Stimulated activated CD4-positive, alpha-beta T cell treated with anti-CD3 and anti-CD28 coated beads, Interleukin-15, amount 100 ng/mL, for 48 hours (primary cell): ENCODE measurements around the gene SLC44A3.
"Not testable (repeated sequence)": the region's sequence is repeated elsewhere in the genome, so short reads cannot be mapped to it uniquely, and the experiment has no call there.

ENCODE experiments used
- DNase-seq, 2 donors: peaks; one replicate each; pipeline ENCODE4 v3.0.0-alpha.2; 2020; ENCODE audit warnings: low read depth in 2 of 2

SLC44A3 gene

DNA sequence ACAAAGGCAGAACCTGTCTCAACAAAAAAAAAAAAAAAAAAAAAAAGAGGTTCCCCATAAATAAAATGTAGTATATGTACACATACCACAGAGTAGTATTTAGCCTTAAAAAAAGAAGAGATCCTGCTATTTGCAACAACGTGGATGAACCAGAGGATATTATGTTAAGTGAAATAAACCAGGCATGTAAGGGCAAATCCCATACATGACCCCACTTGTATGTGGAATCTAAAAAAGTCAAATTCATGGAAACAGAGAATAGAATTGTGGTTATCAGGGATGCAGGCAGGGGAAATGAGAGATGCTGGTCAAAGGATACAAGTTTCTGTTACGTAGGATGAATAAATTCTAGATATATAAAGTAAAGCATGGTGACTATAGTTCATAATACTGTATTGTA lies 16.7 kb downstream of the SLC44A3 start:
- no peak for DNase-seq

- not testable (repeated sequence) for DNase-seq
These were observed 20.2 kb downstream of the SLC44A3 start for GRCh38 chr1:94840381-94840780.

GRCh38 chr1:94840808-94841207 lies 20.7 kb downstream of the SLC44A3 start:
- no peak for DNase-seq

DNA sequence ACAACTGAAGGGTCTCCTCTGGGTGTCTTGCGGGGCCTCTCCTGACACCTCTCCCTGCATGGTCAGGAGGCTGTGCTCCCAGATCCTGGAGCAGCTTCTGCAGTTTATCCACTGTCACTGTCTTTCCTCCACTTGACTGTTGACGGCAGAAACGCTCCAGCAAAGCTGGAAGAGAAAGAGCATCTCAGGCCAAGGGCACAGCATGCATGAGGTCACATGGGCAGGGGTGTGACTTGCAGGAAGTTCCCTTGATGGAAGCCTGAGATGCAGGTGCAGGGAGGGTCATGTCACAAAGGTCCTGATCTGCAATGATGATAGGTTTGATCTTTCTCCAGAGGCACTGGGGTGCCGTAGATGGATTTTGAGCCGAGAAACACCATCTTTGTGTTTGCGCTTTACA lies 23.3 kb downstream of the SLC44A3 start:
- DNase-seq = no peak

DNA sequence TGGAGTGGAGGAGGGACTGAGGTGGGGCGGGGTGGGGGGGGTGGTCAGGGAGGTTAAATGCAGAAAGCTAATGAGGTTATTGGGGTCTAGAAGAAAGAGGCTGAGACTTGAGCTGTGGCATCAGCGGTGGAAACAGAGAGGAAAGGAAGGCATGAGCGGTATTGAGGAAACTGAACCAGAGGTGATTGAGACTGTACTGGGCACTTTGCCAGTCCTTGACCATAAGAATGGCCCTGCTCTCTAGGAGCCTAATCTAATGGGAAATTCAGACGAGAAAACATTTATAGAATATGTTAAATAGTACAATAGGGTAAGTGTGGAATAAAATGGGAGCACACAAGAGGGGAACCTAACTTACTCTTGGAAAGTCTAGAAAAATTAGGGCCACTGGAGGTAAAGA lies 23.7 kb downstream of the SLC44A3 start:
- no peak for DNase-seq

DNA sequence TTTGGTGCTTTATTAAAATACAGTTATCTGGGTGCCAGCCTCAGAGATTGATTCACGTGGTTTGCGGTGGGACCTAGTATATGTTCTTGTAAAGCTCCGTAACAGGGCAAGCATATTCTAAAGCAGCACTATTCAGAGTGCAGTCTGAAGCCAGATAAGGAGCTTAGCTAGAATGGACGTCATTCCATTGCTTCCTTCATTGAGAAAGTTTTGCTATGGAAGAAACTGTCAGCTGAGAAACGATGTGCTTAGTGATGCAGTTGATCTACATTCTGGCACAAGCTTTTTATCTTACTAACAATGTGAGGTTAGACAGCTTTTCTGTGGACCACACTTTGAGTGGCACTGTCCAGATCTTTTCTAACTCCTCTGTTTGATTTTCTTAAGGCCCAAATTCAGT lies 26.2 kb downstream of the SLC44A3 start:
- no peak for DNase-seq

- DNase-seq = no peak
These were observed 31.4 kb downstream of the SLC44A3 start for GRCh38 chr1:94851571-94851970.

GRCh38 chr1:94852788-94853187 lies 32.6 kb downstream of the SLC44A3 start:
- no peak for DNase-seq

- DNase-seq = peak; percentile 64 to 72
These were observed 34.5 kb downstream of the SLC44A3 start for GRCh38 chr1:94854458-94855306.

DNA sequence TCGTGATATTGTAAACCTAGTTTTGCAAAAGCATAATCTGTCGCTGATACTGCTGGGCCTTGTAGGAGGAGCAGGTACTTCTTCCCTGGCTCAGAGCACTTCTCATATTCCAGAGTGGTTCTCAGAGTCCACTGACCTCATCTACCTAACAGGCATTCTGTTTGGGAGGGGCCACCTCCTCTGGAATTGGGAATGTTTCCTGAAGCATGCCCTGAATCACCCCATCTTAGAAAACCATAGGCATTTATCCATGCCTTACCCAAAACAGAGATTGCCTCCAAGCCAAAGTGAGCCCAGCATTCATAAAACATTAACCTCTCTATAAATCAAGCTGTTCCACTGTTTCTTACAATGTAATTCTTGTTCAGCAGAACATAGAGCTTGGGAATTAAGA lies 35.1 kb downstream of the SLC44A3 start:
- no peak for DNase-seq

GRCh38 chr1:94856004-94856403 lies 35.8 kb downstream of the SLC44A3 start:
- no peak for DNase-seq

GRCh38 chr1:94856868-94857267 lies 36.7 kb downstream of the SLC44A3 start:
- DNase-seq = no peak

DNA sequence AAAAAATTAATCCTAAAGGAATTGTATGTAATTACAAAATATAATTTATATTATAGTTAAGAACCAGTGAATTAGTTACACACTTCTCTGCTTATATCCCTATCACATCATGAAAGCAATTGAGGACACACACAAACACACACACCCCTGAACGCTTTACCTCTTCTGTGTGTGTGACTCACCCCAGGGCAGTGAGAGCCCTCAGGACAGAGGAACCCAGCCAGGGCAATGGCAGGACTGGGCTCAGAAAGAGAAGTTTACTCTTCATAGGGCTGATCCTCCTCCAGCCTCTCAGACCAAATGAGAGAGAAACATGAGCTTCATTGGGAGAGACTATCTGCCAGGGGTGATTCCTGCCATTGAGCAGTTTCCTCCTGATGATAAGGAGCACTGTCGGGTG lies 38.1 kb downstream of the SLC44A3 start:
- no peak for DNase-seq

DNA sequence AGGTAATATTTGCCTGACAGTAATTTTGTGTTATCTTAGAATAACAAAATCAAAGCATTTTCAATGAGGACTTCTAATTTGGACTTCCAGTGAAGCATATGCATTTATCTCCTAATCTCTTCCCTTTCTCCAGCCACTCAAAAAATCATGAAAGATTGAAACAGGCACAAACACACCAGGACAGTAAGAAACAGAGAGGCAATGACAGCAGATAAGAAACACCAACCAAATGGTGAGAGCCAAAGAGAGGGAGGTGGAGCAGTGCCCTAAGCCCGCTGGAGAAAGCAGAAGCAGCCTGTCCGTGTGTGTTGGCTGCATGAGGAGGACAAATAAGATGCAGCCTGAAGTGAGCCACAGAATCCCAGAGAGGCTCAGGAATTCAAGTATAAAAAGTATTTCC lies 39.0 kb downstream of the SLC44A3 start:
- no peak for DNase-seq

DNA sequence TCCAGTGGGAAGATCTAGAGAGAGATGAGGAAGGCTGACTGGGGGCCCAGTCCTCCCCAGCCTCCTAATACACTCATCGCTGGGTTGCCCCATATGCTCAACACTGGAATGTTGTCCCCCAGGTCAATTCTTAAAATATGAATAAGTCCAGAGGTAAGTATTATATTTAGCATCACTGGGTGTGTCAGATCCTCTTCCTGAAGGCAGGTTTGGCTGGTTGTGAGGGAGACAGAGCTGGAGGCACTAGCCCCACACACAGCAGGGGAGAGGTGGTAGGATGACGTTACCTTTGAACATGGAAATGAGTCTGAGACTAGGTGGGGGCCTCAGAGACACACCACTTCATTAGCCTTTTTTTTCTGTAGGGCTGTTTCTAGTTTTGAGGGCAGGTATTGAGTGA lies 42.6 kb downstream of the SLC44A3 start:
- no peak for DNase-seq

- no peak for DNase-seq
These were observed 43.2 kb downstream of the SLC44A3 start for GRCh38 chr1:94863297-94863911.

DNA sequence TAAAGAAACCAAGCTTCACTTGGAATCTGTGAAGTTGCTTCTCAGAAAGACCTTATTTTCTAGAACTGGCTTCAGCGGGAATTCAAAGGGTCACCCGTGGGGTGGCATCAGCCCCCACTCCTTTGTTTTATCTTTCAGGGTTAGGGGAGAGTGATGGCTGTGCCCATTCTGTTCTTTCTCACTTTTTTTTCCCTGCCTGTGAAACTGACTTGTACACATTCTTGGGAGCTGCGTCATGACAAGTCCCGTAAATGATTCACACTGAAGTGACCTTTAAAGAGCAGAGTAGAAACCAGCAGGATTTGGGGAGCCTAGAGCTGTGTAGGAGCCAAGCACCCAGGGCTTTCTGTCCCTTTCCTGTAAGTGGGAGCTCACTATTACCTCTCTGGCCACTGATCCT lies 43.8 kb downstream of the SLC44A3 start:
- DNase-seq = no peak

GRCh38 chr1:94864821-94865220 lies 44.7 kb downstream of the SLC44A3 start:
- DNase-seq = no peak

DNA sequence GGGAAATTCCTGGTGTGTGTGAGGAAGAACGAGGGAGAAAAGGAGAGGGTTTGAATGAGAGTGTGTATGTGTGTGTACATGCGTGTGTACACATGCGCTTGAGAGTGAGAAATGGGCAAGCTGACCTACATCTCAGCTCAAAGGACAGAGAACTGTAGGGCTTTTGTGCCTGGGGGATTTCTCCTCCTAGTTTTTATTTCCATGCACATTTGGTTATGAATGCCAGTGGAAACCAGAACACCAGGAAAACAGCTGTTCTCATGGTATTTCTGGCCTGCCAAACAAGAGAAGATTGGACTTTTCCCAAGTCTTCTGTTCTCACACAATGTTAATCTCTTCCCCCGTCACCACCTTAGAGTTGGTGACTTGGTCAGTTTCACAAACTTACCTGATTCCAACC lies 45.2 kb downstream of the SLC44A3 start:
- no peak for DNase-seq

- DNase-seq = no peak
These were observed 46.1 kb downstream of the SLC44A3 start for GRCh38 chr1:94866164-94866807.

DNA sequence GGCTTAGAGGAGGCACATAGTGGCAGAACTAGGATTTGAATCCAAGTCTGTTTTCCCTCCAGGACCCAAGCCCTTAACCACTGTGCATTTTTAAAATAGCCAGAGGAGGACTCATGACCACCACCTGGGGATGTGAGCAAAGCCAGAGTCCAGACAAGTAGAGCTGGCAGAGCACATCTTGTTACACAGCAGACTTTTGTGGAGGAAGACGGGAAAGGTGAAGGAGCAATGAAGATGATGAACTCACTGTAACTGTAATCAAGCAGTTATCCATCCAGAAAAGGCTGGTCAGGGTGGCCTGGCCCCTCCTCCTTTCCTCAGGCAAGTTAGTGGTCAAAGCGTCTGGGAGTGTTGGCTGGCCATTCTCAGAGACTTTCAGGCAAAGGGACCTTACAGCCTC lies 50.9 kb downstream of the SLC44A3 start:
- DNase-seq = no peak

DNA sequence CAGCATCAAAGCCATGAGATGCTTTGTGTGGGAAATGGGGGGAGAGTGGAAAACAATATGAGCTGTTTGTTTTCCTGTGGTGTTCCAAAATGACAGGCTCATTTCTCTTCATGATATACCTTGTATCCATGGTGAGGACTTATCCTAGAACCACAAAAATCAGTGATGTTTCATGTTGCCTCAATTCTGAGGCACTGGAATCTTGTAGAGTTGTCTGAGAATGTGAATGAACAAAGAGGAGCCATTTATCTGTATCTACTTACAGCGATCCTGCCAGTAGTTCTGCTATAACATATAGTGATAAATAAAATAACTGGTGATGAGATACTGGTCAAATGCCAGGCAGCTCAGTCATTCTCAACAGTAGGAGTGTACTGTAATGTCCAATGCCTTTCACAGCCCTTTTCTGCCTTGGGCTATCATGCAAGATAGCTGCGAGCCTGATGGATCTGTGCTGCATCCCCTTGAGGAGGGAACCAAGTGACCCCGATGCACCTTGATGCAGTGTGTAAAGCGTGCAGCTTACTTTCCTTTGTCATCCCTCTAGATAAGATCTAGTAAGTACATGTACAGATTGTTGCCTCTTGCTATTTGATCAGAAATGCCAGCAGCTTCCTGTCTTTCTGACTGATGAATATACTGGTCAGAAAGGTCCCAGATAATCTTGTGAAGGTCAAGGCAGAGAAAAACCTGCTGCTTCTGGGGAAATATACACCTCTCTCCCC lies 52.8 kb downstream of the SLC44A3 start:
- DNase-seq = no peak
